K562 (cell line): ENCODE measurements around the gene STAT6. TPM values are rescaled to one million over a fixed set of nuclear protein-coding genes. Genes with fewer than 3 reads are reported as not detected.
A peak's percentile ranks its signal among the peaks of the same experiment; 100 is the strongest.

Experiments used
- ATAC-seq: fragments of 200-7000 bp; cut with Tn5 transposase; 3 replicates; pipeline ENCODE4 v1.9.1; 2020; ENCODE audit warnings: moderate library complexity
- BruUV-seq: library from RNA; stranded (reverse); fragments of 400-500 nt; replicated peaks from 2 replicates; lab custom pipeline; 2021; lab: Mats Ljungman, UMichigan
- CTCF ChIA-PET: fragments of 300-600 bp; formaldehyde crosslinking; extraction: SDS; loops from one replicate; lab custom pipeline; 2021; ENCODE audit warnings: low intra/inter-chr PET ratio; lab: Yijun Ruan, JAX
- POLR2A ChIA-PET: fragments of 300-600, 350-650 bp; sonication (Branson Sonifier 250); formaldehyde crosslinking; extraction: SDS; loops from one replicate; lab custom pipeline; 2021; ENCODE audit warnings: antibody characterized with exemption, inconsistent platforms; lab: Yijun Ruan, JAX
- DNase-seq, 4 experiments: peaks; one replicate each; pipeline versions ENCODE4 v3.0.0 to v3.0.0-alpha.2; 2011 to 2018; ENCODE audit warnings: low spot score in 3 of 4, mixed read lengths in 3 of 4; ENCODE audit errors: extremely low read depth in 1 of 4
- FAIRE-seq: peaks from 2 replicates; lab custom pipeline; 2011; peaks lifted over from hg19 to GRCh38; lab: Jason Lieb, UNC
- H2AFZ ChIP-seq: 2 replicates; pipeline ENCODE4 v1.6.0; 2011; ENCODE audit warnings: low read depth, low read length, control low read depth, inconsistent platforms
- H3K27ac ChIP-seq: fragments of 200-600 bp; 3 replicates; pipeline ENCODE4 v1.8.0; 2011; ENCODE audit warnings: low read depth, mild to moderate bottlenecking, control low read depth, inconsistent platforms, low read length, moderate library complexity, mixed read lengths; ENCODE audit errors: extremely low read depth
- H3K27me3 ChIP-seq, 2 experiments: fragments of 300-600 bp in 1 of 2; 2 replicates in 1 of 2; 3 replicates in 1 of 2; pipeline versions ENCODE4 v1.6.0 to v1.8.0; 2011; ENCODE audit warnings: inconsistent platforms in 2 of 2, low read length in 2 of 2, mild to moderate bottlenecking in 1 of 2, mixed read lengths in 1 of 2, moderate library complexity in 1 of 2; ENCODE audit not compliant: control insufficient read depth in 2 of 2, insufficient read depth in 2 of 2
- H3K36me3 ChIP-seq: fragments of 300-600 bp; 3 replicates; pipeline ENCODE4 v1.8.0; 2011; ENCODE audit warnings: mild to moderate bottlenecking, low read length, inconsistent platforms; ENCODE audit not compliant: control insufficient read depth, insufficient read depth
- H3K4me1 ChIP-seq, 2 experiments: fragments of 200-600 bp in 1 of 2; replicated peaks in 1 of 2; 2 replicates in 1 of 2; 3 replicates in 1 of 2; pipeline versions ENCODE4 v1.5.1 to v1.8.0; 2011; ENCODE audit warnings: inconsistent platforms in 2 of 2, low read length in 2 of 2, mild to moderate bottlenecking in 1 of 2, mixed read lengths in 1 of 2, moderate library complexity in 1 of 2; ENCODE audit not compliant: control insufficient read depth in 2 of 2, insufficient read depth in 2 of 2
- H3K4me2 ChIP-seq: 2 replicates; pipeline ENCODE4 v1.6.1; 2011; ENCODE audit warnings: low read length, control low read depth, inconsistent platforms, mixed read lengths; ENCODE audit not compliant: insufficient read depth
- H3K4me3 ChIP-seq: fragments of 200-600 bp; sonication (generic), shearing (Covaris generic); 2 replicates; pipeline ENCODE4 v1.5.1; 2016; ENCODE audit warnings: control low read depth, inconsistent platforms
- H3K79me2 ChIP-seq: fragments of 200-600 bp; 3 replicates; pipeline ENCODE4 v1.8.0; 2011; ENCODE audit warnings: low read length, inconsistent platforms; ENCODE audit not compliant: control insufficient read depth, insufficient read depth
- H3K9ac ChIP-seq, 2 experiments: 2 replicates each; pipeline versions ENCODE4 v1.6.0 to v1.6.1; 2011; ENCODE audit warnings: low read depth in 2 of 2, low read length in 2 of 2, control low read depth in 1 of 2, inconsistent platforms in 1 of 2, mild to moderate bottlenecking in 1 of 2, mixed read lengths in 1 of 2; ENCODE audit not compliant: insufficient read depth in 1 of 2
- H3K9me1 ChIP-seq: one replicate; pipeline ENCODE4 v1.6.0; 2011; ENCODE audit warnings: inconsistent platforms, mild to moderate bottlenecking, low read length, moderate library complexity; ENCODE audit not compliant: control insufficient read depth, insufficient read depth
- H3K9me3 ChIP-seq: replicated peaks from 2 replicates; pipeline ENCODE4 v1.5.1; 2011; ENCODE audit warnings: low read depth, low read length, inconsistent platforms; ENCODE audit not compliant: control insufficient read depth, insufficient read depth
- H4K20me1 ChIP-seq: replicated peaks from 2 replicates; pipeline ENCODE4 v1.6.1; 2011; ENCODE audit warnings: low read length, inconsistent platforms, mixed read lengths; ENCODE audit not compliant: control insufficient read depth, insufficient read depth
- POLR2AphosphoS5 ChIP-seq: IDR thresholded peaks from 2 replicates; pipeline ENCODE4 v1.6.1; 2011; ENCODE audit warnings: mild to moderate bottlenecking, low read depth, low read length, moderate library complexity; ENCODE audit not compliant: control insufficient read depth, insufficient read depth
- SNAPC5 ChIP-seq: fragments of 250-450 bp; sonication (Bioruptor Pico); IDR thresholded peaks from 2 replicates; pipeline ENCODE4 v1.8.0; 2021; ENCODE audit warnings: moderate library complexity, mild to moderate bottlenecking, inconsistent platforms
- WGBS: fragments of 100-300 bp; shearing (Covaris generic); methylation state at CpG from one replicate; pipeline ENCODE4 v1.1.6; 2016; ENCODE audit warnings: low coverage, mixed read lengths; ENCODE audit not compliant: insufficient coverage; ENCODE audit errors: missing lambda C conversion rate; 5-methylcytosine and 5-hydroxymethylcytosine counted together
- in situ Hi-C: fragments of 300-500 bp; cut with MboI; formaldehyde crosslinking; loops from 4 replicates; pipeline ENCODE4 v1.15.0; 2018; ENCODE audit warnings: inconsistent platforms, mixed read lengths
- intact Hi-C: fragments of 100-400 bp; cut with micrococcal nuclease; formaldehyde crosslinking; loops from 2 replicates; pipeline ENCODE4 v1.14.2; 2022
- polyA plus RNA-seq, 8 experiments: library from polyadenylated mRNA; depleted of rRNA in 4 of 8; stranded (reverse) in 5 of 8; unstranded in 3 of 8; fragments of >200 nt; fragmentation: Nextera tagmentation in 2 of 8; fragmentation: Illumina TruSeq in 1 of 8; extraction: Ambion mirVana in 2 of 8; extraction: Trizol in 1 of 8; gene quantifications; 2 replicates each; pipeline versions ENCODE4 v1.2.1 to v1.2.3, GENCODE V29; 2011 to 2014; ENCODE audit warnings: inconsistent platforms in 1 of 8, missing spikeins in 1 of 8
- total RNA-seq, 7 experiments: library from RNA; depleted of rRNA in 6 of 7; stranded (reverse); fragments of >200 nt in 6 of 7; fragmentation: Illumina TruSeq in 2 of 7; extraction: Trizol in 2 of 7; gene quantifications; 2 replicates each; pipeline versions ENCODE4 v1.2.1 to v1.2.3, GENCODE V29; 2011 to 2021; ENCODE audit warnings: low replicate concordance in 1 of 7

The STAT6 gene
- total and polyA plus RNA-seq, 9 of the 15 experiments (the other 6 are each of a cell fraction or from before 2014, with no cell fraction given): 2.4 to 49.5 (median 26.5) TPM

DNA sequence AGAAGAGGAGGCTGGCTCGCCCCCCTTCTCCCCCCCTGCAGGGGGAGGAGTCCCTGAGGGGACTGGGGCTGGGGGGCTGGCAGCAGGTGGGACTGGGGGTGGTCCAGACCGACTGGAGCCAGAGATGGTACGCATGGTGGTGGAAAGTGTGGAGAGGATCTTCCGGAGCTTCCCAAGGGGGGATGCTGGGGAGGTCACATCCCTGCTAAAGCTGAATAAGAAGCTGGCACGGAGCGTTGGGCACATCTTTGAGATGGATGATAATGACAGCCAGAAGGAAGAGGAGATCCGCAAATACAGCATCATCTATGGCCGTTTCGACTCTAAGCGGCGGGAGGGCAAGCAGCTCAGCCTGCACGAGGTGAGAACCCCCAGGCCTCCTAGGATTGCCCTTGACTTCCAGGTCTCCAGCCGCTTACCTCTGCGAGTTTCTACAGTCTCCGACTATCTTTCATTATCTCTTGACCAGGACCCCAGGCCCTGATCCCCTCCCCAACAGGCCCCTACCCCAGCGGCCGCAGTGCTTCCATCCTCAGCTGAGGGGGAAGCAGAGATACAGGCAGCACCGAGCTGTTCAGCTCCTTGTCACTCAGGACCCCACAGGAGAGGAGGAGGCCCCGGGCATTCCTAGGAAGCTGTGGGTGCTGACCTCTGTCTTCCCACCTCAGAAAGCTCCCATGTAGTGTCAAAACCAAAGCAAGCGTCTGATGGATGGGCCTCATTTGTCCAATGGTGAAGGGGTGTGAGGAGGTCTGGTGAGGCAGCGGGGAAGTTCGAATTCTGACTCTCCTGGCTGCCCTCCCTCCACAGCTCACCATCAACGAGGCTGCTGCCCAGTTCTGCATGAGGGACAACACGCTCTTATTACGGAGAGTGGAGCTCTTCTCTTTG is 19.3 kb downstream of the STAT6 start:
- TF ChIP-seq SNAPC5 (CRISPR knock-in tag) (no peak), POLR2AphosphoS5 (peak; percentile 32; the same call in 1 of the 2 replicates)
- intact Hi-C loops: no loop called here
- DNase-seq (peak in 1 of 4 experiments; percentile 6), FAIRE-seq (no peak), ATAC-seq (no peak)
- H3K27ac ChIP-seq: no peak overlapping the region; the same call in 2 of the 3 replicates
- H3K79me2 ChIP-seq: peaks cover 38% of the 10 kb centered on the region
- no peaks in the 10 kb centered on the region; a peak in 1 of 5 replicates for H3K27me3 ChIP-seq
- POLR2A ChIA-PET: interaction anchor here (0.6 to 6.0 kb wide), 10 partner anchors 9 to 1144 kb away, joined by 3 to 44 read pairs (median 4); partner anchors contain the start of genes NEMP1 and STAT6
- peak overlapping the region in 1 of 2 experiments; percentile 80; a peak in 2 of 4 replicates for H3K9ac ChIP-seq
- in situ Hi-C loops: no loop called here
- H3K36me3 ChIP-seq: peaks cover 60% of the 10 kb centered on the region
- H3K4me3 ChIP-seq: no peak overlapping the region
- no TSS peak for BruUV-seq
- H3K9me3 ChIP-seq: no peaks in the 10 kb centered on the region
- CTCF ChIA-PET: interaction anchor here (3.0 kb wide), 1 partner anchor 23 kb away, joined by 27 read pairs; no protein-coding TSS in a partner anchor
- 84% methylated on average over 20 of the region's 25 CpGs for WGBS
- H3K9me1 ChIP-seq: no peaks in the 10 kb centered on the region
- no peak overlapping the region for H2AFZ ChIP-seq
- peaks cover 5% of the 10 kb centered on the region for H4K20me1 ChIP-seq
- no peak overlapping the region; the same call in 1 of the 2 replicates for H3K4me2 ChIP-seq
- H3K4me1 ChIP-seq: peaks cover 31 to 75% of the 10 kb centered on the region in 2 experiments
